Fibroblast of skin of back (primary cell): ENCODE measurements around the gene RADX. TPM values are rescaled to one million over a fixed set of nuclear protein-coding genes. Genes with fewer than 3 reads are reported as not detected.
"Not testable (repeated sequence)": the region's sequence is repeated elsewhere in the genome, so short reads cannot be mapped to it uniquely, and the experiment has no call there.

Source experiments
- DNase-seq: peaks from one replicate; pipeline ENCODE4 v3.0.0-alpha.2; 2013
- polyA plus RNA-seq, 2 experiments: library from polyadenylated mRNA; unstranded; fragments of 120-200 nt; gene quantifications; one replicate each; pipeline ENCODE4 v1.2.1, GENCODE V29; 2013; ENCODE audit not compliant: insufficient read length in 2 of 2

RADX gene
- polyA plus RNA-seq (2013, experiment 1 of 2; ENCODE audit: insufficient read length): 1.3 TPM
- polyA plus RNA-seq (2013, experiment 2 of 2; ENCODE audit: insufficient read length): 0.87 TPM

- DNase-seq: peak; percentile 69
Observed at GRCh38 chrX:106611679-106612392, at the start of gene RADX. RADX (plus strand) TSS chrX:106611978; CDS start chrX:106612081, 103 bp downstream.

GRCh38 chrX:106564986-106565385, 46.8 kb upstream of the RADX start:
- DNase-seq: no peak

GRCh38 chrX:106566362-106566761, 45.4 kb upstream of the RADX start:
- DNase-seq: no peak

GRCh38 chrX:106581856-106582255, 29.9 kb upstream of the RADX start:
- DNase-seq: no peak

- DNase-seq: no peak
Observed at GRCh38 chrX:106585478-106585877, 26.3 kb upstream of the RADX start.

GRCh38 chrX:106588801-106589200, 23.0 kb upstream of the RADX start:
- DNase-seq: no peak

- no peak for DNase-seq
Observed at GRCh38 chrX:106599411-106599810, 12.4 kb upstream of the RADX start.

GRCh38 chrX:106606571-106606970, 5.2 kb upstream of the RADX start:
- peak; percentile 50 for DNase-seq

- no peak for DNase-seq
Observed at GRCh38 chrX:106608016-106608415, 3.8 kb upstream of the RADX start.

- DNase-seq: no peak
Observed at GRCh38 chrX:106611317-106611678, 480 bp upstream of the RADX start.

GRCh38 chrX:106612393-106612763, 600 bp downstream of the RADX start:
- no peak for DNase-seq

- no peak for DNase-seq
Observed at GRCh38 chrX:106613277-106613676, 1.5 kb downstream of the RADX start.

GRCh38 chrX:106615041-106615440, 3.3 kb downstream of the RADX start:
- no peak for DNase-seq

GRCh38 chrX:106619797-106620196, 8.0 kb downstream of the RADX start:
- no peak for DNase-seq

- no peak for DNase-seq
Observed at GRCh38 chrX:106621836-106622235, 10.1 kb downstream of the RADX start.

- DNase-seq: no peak
Observed at GRCh38 chrX:106626789-106627188, 15.0 kb downstream of the RADX start.

GRCh38 chrX:106631615-106632014, 19.8 kb downstream of the RADX start:
- DNase-seq: no peak

GRCh38 chrX:106649523-106650428, 38.0 kb downstream of the RADX start:
- no peak for DNase-seq

GRCh38 chrX:106653625-106654024, 41.8 kb downstream of the RADX start:
- DNase-seq: not testable (repeated sequence)

- peak; percentile 26 for DNase-seq
Observed at GRCh38 chrX:106670631-106671030, 58.9 kb downstream of the RADX start.

- no peak for DNase-seq
Observed at GRCh38 chrX:106672527-106672926, 60.7 kb downstream of the RADX start.

GRCh38 chrX:106680716-106681115, 68.9 kb downstream of the RADX start:
- DNase-seq: no peak

GRCh38 chrX:106684207-106684606, 72.4 kb downstream of the RADX start:
- no peak for DNase-seq
